Measurements from ENCODE around the gene WDR4. TPM values are rescaled to one million over a fixed set of nuclear protein-coding genes. Genes with fewer than 3 reads are reported as not detected.
A peak's percentile ranks its signal among the peaks of the same experiment; 100 is the strongest.

Gene WDR4
- total and polyA plus RNA-seq, 10 of the 15 experiments (the other 5 are each of a cell fraction or from before 2014, with no cell fraction given), result 2.1 to 45.3 (median 18.7) TPM

GRCh38 chr21:42924433-42924751 is 45.1 kb upstream of the WDR4 start:
- SMC1A ChIA-PET (ENCODE audit: uncharacterized antibody, unreplicated experiment), result no interaction called here
- in situ Hi-C loops (cut with MboI), result no loop called here
- CTCF ChIA-PET, result no interaction called here
- no peak for ATAC-seq
- Histone ChIP-seq H3K27me3 (replicated peaks in 1 of 2; ENCODE audit: control insufficient read depth in 2 of 2, insufficient read depth in 2 of 2, low read length in 1 of 2) (no peaks in the 10 kb centered on the region), H3K79me2 (ENCODE audit: control insufficient read depth, insufficient read depth, low read length) (no peaks in the 10 kb centered on the region), H3K4me1 (ENCODE audit: control insufficient read depth, insufficient read depth, low read length) (peaks cover 6% of the 10 kb centered on the region), H4K20me1 (ENCODE audit: control insufficient read depth, insufficient read depth) (no peaks in the 10 kb centered on the region), H3K27ac (ENCODE audit: control insufficient read depth, insufficient read depth) (peak overlapping the region; percentile 49), H3K4me2 (ENCODE audit: control insufficient read depth, insufficient read depth) (peak overlapping the region; percentile 67; the same call in 1 of the 2 replicates), H3K9me3 (replicated peaks; ENCODE audit: control insufficient read depth, insufficient read depth, low read length) (no peaks in the 10 kb centered on the region), H3K9ac (ENCODE audit: control insufficient read depth, insufficient read depth, low read length) (peak overlapping the region; percentile 49; the same call in 1 of the 2 replicates), H3K4me3 (no peak overlapping the region; the same call in 1 of the 2 replicates), H3K36me3 (ENCODE audit: control insufficient read depth in 2 of 2, insufficient read depth in 2 of 2, low read length in 1 of 2) (no peaks in the 10 kb centered on the region), H2AFZ (ENCODE audit: control insufficient read depth, low read depth, low read length) (peak overlapping the region; percentile 81)
- no peak for DNase-seq (ENCODE audit: low read depth, low spot score)
- RAD21 ChIA-PET (ENCODE audit: unreplicated experiment), result no interaction called here
- 86% methylated on average over 6 of the region's 6 CpGs for WGBS (ENCODE audit: insufficient coverage, insufficient replicate concordance, low lambda C conversion rate, missing lambda C conversion rate)
- POLR2A ChIA-PET, result no interaction called here
- no peak for TF ChIP-seq ZNF207 (IDR thresholded peaks at IDR 0.05; ENCODE audit: borderline replicate concordance)
- no peak for TF ChIP-seq CHD1 (IDR thresholded peaks at IDR 0.05; ENCODE audit: low read depth, low read length)
- TF ChIP-seq YY1 (IDR thresholded peaks at IDR 0.05; ENCODE audit: low read depth, low read length), result no peak
- no peak for TF ChIP-seq ETV6 (conservative IDR thresholded peaks at IDR 0.05 in 1 of 2, IDR thresholded peaks at IDR 0.05 in 1 of 2; ENCODE audit: borderline replicate concordance in 1 of 2, low read depth in 1 of 2)
- TF ChIP-seq IKZF1 (conservative IDR thresholded peaks at IDR 0.05), result 0 out of 2 replicates have a peak, but pooled peaks have one; percentile 14
- peak; percentile 6; the same call in 1 of the 2 replicates for TF ChIP-seq CBFB (IDR thresholded peaks at IDR 0.05; ENCODE audit: low read depth)
- TF ChIP-seq POLR2AphosphoS5 (IDR thresholded peaks at IDR 0.05; ENCODE audit: low read length), result no peak
- intact Hi-C loops (cut with micrococcal nuclease; ENCODE audit: unreplicated experiment), result loop anchor here (10.0 kb wide), 1 partner anchor 730 kb away; the partner anchor contains the start of genes HSF2BP and RRP1B
- no peak for FAIRE-seq
- BruUV-seq (replicated peaks), result TSS peak; percentile 95
